GM12878 (cell line): Measurements from ENCODE around the gene TREML2. TPM values are rescaled to one million over a fixed set of nuclear protein-coding genes. Genes with fewer than 3 reads are reported as not detected.

Source experiments
- ATAC-seq: fragments of 200-7000 bp; cut with Tn5 transposase; 3 replicates; pipeline ENCODE4 v1.9.1; 2020; ENCODE audit warnings: mild to moderate bottlenecking, moderate library complexity
- BruUV-seq: library from RNA; stranded (reverse); fragments of 400-500 nt; replicated peaks from 2 replicates; lab custom pipeline; 2021; lab: Mats Ljungman, UMichigan
- CTCF ChIA-PET: fragments of 300-600 bp; sonication (Branson Sonifier 250); formaldehyde crosslinking; extraction: SDS; loops from one replicate; lab custom pipeline; 2021; ENCODE audit warnings: inconsistent platforms; lab: Yijun Ruan, JAX
- POLR2A ChIA-PET: fragments of 350-600 bp; formaldehyde crosslinking; extraction: SDS; loops from one replicate; lab custom pipeline; 2021; ENCODE audit warnings: inconsistent platforms; lab: Charles Lee
- RAD21 ChIA-PET: fragments of 300-600 bp; sonication (Branson Sonifier 250); formaldehyde crosslinking; loops from one replicate; lab custom pipeline; 2023; ENCODE audit warnings: antibody characterized with exemption; ENCODE audit not compliant: unreplicated experiment; lab: Charles Lee
- SMC1A ChIA-PET: fragments of 300-600 bp; sonication (Branson Sonifier 250); formaldehyde crosslinking; loops from one replicate; lab custom pipeline; 2023; ENCODE audit not compliant: unreplicated experiment, uncharacterized antibody; lab: Charles Lee
- DNase-seq: peaks from one replicate; pipeline ENCODE4 v3.0.0-alpha.2; 2011; ENCODE audit warnings: low read depth, low spot score
- FAIRE-seq: peaks from 3 replicates; lab custom pipeline; 2011; peaks lifted over from hg19 to GRCh38; lab: Jason Lieb, UNC
- H2AFZ ChIP-seq: 2 replicates; pipeline ENCODE4 v1.6.0; 2011; ENCODE audit warnings: low read depth, low read length, control low read depth; ENCODE audit not compliant: control insufficient read depth
- H3K27ac ChIP-seq: 2 replicates; pipeline ENCODE4 v1.5.1; 2011; ENCODE audit warnings: control low read depth; ENCODE audit not compliant: control insufficient read depth, insufficient read depth
- H3K27me3 ChIP-seq, 2 experiments: replicated peaks in 1 of 2; 2 replicates each; pipeline versions ENCODE4 v1.6.0 to v1.6.1; 2011; ENCODE audit warnings: low read length in 1 of 2; ENCODE audit not compliant: control insufficient read depth in 2 of 2, insufficient read depth in 2 of 2
- H3K36me3 ChIP-seq, 2 experiments: 2 replicates each; pipeline ENCODE4 v1.5.1; 2011; ENCODE audit warnings: low read length in 1 of 2; ENCODE audit not compliant: control insufficient read depth in 2 of 2, insufficient read depth in 2 of 2
- H3K4me1 ChIP-seq: 2 replicates; pipeline ENCODE4 v1.6.1; 2011; ENCODE audit warnings: mild to moderate bottlenecking, low read length, moderate library complexity, mixed read lengths; ENCODE audit not compliant: control insufficient read depth, insufficient read depth
- H3K4me2 ChIP-seq: 2 replicates; pipeline ENCODE4 v1.6.0; 2011; ENCODE audit warnings: control low read depth; ENCODE audit not compliant: control insufficient read depth, insufficient read depth
- H3K4me3 ChIP-seq: fragments of 200-600 bp; sonication (generic); 2 replicates; pipeline ENCODE4 v1.5.1; 2016
- H3K79me2 ChIP-seq: 2 replicates; pipeline ENCODE4 v1.6.0; 2011; ENCODE audit warnings: low read length; ENCODE audit not compliant: control insufficient read depth, insufficient read depth
- H3K9ac ChIP-seq: 2 replicates; pipeline ENCODE4 v1.8.0; 2011; ENCODE audit warnings: low read length, control low read depth, mixed read lengths; ENCODE audit not compliant: control insufficient read depth, insufficient read depth
- H3K9me3 ChIP-seq: replicated peaks from 3 replicates; pipeline ENCODE4 v1.5.1; 2011; ENCODE audit warnings: mild to moderate bottlenecking, low read length; ENCODE audit not compliant: control insufficient read depth, insufficient read depth
- H4K20me1 ChIP-seq: 2 replicates; pipeline ENCODE4 v1.6.0; 2011; ENCODE audit not compliant: control insufficient read depth, insufficient read depth
- BCLAF1 ChIP-seq: fragments of 450-650 bp; IDR thresholded peaks from 2 replicates; pipeline ENCODE4 v1.6.1; 2017; ENCODE audit warnings: antibody characterized with exemption, mild to moderate bottlenecking, moderate library complexity
- CHD1 ChIP-seq: IDR thresholded peaks from 2 replicates; pipeline ENCODE4 v1.6.1; 2012; ENCODE audit warnings: low read depth, low read length, improper control_type of control experiment
- CTCF ChIP-seq, 3 experiments: IDR thresholded peaks in 2 of 3; conservative IDR thresholded peaks in 1 of 3; 2 replicates each; pipeline ENCODE4 v1.5.1; 2011; ENCODE audit warnings: low read depth in 3 of 3, low read length in 3 of 3, mild to moderate bottlenecking in 3 of 3, control low read depth in 2 of 3, moderate library complexity in 2 of 3, inconsistent platforms in 1 of 3, mixed read lengths in 1 of 3; ENCODE audit not compliant: control insufficient read depth in 2 of 3, insufficient read depth in 1 of 3; ENCODE audit errors: extremely low read depth in 1 of 3
- NR2C2 ChIP-seq: IDR thresholded peaks from 2 replicates; pipeline ENCODE4 v1.6.1; 2011; ENCODE audit warnings: borderline replicate concordance, low read depth; ENCODE audit not compliant: control insufficient read depth, insufficient read length
- NRF1 ChIP-seq: conservative IDR thresholded peaks from 2 replicates; pipeline ENCODE4 v1.6.1; 2011; ENCODE audit warnings: mild to moderate bottlenecking, low read depth, low read length, improper control_type of control experiment
- PAX8 ChIP-seq: fragments of 450-650 bp; IDR thresholded peaks from 2 replicates; pipeline ENCODE4 v1.6.1; 2017; ENCODE audit warnings: mild to moderate bottlenecking, moderate library complexity
- POLR2AphosphoS5 ChIP-seq: IDR thresholded peaks from 2 replicates; pipeline ENCODE4 v1.6.1; 2011; ENCODE audit warnings: mild to moderate bottlenecking, low read length, inconsistent platforms
- SIN3A ChIP-seq: IDR thresholded peaks from 2 replicates; pipeline ENCODE4 v1.6.1; 2012; ENCODE audit warnings: low read depth, low read length, improper control_type of control experiment
- SPI1 ChIP-seq: IDR thresholded peaks from 2 replicates; pipeline ENCODE4 v1.6.1; 2011; ENCODE audit warnings: low read depth, mild to moderate bottlenecking, low read length, moderate library complexity, borderline replicate concordance; ENCODE audit not compliant: insufficient read depth
- TCF7 ChIP-seq: IDR thresholded peaks from 2 replicates; pipeline ENCODE4 v1.6.1; 2014; ENCODE audit warnings: antibody characterized with exemption, borderline replicate concordance
- YBX1 ChIP-seq: fragments of 450-650 bp; IDR thresholded peaks from 2 replicates; pipeline ENCODE4 v1.6.1; 2016; ENCODE audit warnings: antibody characterized with exemption
- ZBTB11 ChIP-seq: fragments of 450-650 bp; formaldehyde crosslinking; IDR thresholded peaks from 2 replicates; pipeline ENCODE4 v1.5.0; 2022; ENCODE audit warnings: mild to moderate bottlenecking, missing genetic modification characterization
- ZNF384 ChIP-seq: IDR thresholded peaks from 2 replicates; pipeline ENCODE4 v1.6.1; 2012; ENCODE audit warnings: low read depth, mild to moderate bottlenecking, low read length, improper control_type of control experiment, borderline replicate concordance
- WGBS: methylation state at CpG from one replicate; pipeline ENCODE4 v1.1.6; 2016; ENCODE audit warnings: low lambda C conversion rate; ENCODE audit not compliant: insufficient replicate concordance, insufficient coverage; ENCODE audit errors: missing lambda C conversion rate; 5-methylcytosine and 5-hydroxymethylcytosine counted together
- in situ Hi-C: fragments of 300-500 bp; cut with MboI; formaldehyde crosslinking; loops from 9 replicates; pipeline ENCODE4 v1.14.3; 2018; ENCODE audit warnings: mixed read lengths
- intact Hi-C: fragments of 100-400 bp; cut with micrococcal nuclease; formaldehyde crosslinking; loops from one replicate; pipeline ENCODE4 v1.14.2; 2022; ENCODE audit not compliant: unreplicated experiment
- polyA plus RNA-seq, 11 experiments: library from polyadenylated mRNA; depleted of rRNA in 4 of 11; unstranded in 6 of 11; stranded (reverse) in 5 of 11; fragments of >200 nt; fragmentation: Nextera tagmentation in 4 of 11; fragmentation: Illumina TruSeq in 1 of 11; extraction: Ambion mirVana in 4 of 11; extraction: Trizol in 1 of 11; gene quantifications; 1 replicate in 1 of 11; 2 replicates in 10 of 11; pipeline versions ENCODE4 v1.2.1 to v1.2.3, GENCODE V29; 2011 to 2016; ENCODE audit warnings: inconsistent platforms in 2 of 11, missing spikeins in 2 of 11, low read depth in 1 of 11
- total RNA-seq, 4 experiments: library from RNA; depleted of rRNA in 3 of 4; stranded (reverse); fragments of >200 nt in 3 of 4; fragmentation: Illumina TruSeq in 1 of 4; extraction: Trizol in 1 of 4; gene quantifications; 2 replicates each; pipeline versions ENCODE4 v1.2.1 to v1.2.3, GENCODE V29; 2013 to 2021

TREML2 gene
- total and polyA plus RNA-seq, 10 of the 15 experiments (the other 5 are each of a cell fraction or from before 2014, with no cell fraction given), result 0.49 to 9.1 (median 7.3) TPM

- no TSS peak for BruUV-seq
- Histone ChIP-seq H3K36me3 (no peaks in the 10 kb centered on the region), H3K4me3 (no peak overlapping the region), H2AFZ (no peak overlapping the region), H3K4me2 (no peak overlapping the region), H3K9ac (no peak overlapping the region), H3K27ac (no peak overlapping the region), H3K9me3 (no peaks in the 10 kb centered on the region), H4K20me1 (no peaks in the 10 kb centered on the region), H3K79me2 (no peaks in the 10 kb centered on the region), H3K27me3 (peaks cover 0 to 2% of the 10 kb centered on the region in 2 experiments; a peak in 1 of 4 replicates), H3K4me1 (no peaks in the 10 kb centered on the region)
- DNase-seq, result no peak
- WGBS, result 0% methylated on average over 1 of the region's 1 CpG
- no peak for ATAC-seq
- intact Hi-C loops, result no loop called here
- SMC1A ChIA-PET, result no interaction called here
- FAIRE-seq, result no peak
- TF ChIP-seq BCLAF1, result no peak
- no peak for TF ChIP-seq SIN3A
- TF ChIP-seq NRF1, result no peak
- TF ChIP-seq ZBTB11, result no peak
- no peak for TF ChIP-seq ZNF384
- no peak for TF ChIP-seq POLR2AphosphoS5
- no peak for TF ChIP-seq CTCF (IDR thresholded peaks at IDR 0.05 in 2 of 3, conservative IDR thresholded peaks at IDR 0.05 in 1 of 3; ENCODE audit: control insufficient read depth in 2 of 3, extremely low read depth in 1 of 3, insufficient read depth in 1 of 3, low read depth in 3 of 3, low read length in 3 of 3)
- no peak for TF ChIP-seq NR2C2
- TF ChIP-seq YBX1, result no peak
- TF ChIP-seq SPI1, result no peak
- TF ChIP-seq PAX8, result no peak
- no peak for TF ChIP-seq TCF7
- TF ChIP-seq CHD1, result no peak
- POLR2A ChIA-PET, result no interaction called here
- CTCF ChIA-PET, result no interaction called here
- in situ Hi-C loops, result no loop called here
- RAD21 ChIA-PET, result no interaction called here
Observed at GRCh38 chr6:41163419-41163717, 37.6 kb downstream of the TREML2 start.
